Measurements from ENCODE around the gene IFITM1. TPM values are rescaled to one million over a fixed set of nuclear protein-coding genes. Genes with fewer than 3 reads are reported as not detected.
"Not testable (repeated sequence)": the region's sequence is repeated elsewhere in the genome, so short reads cannot be mapped to it uniquely, and the experiment has no call there.

The IFITM1 gene
- total and polyA plus RNA-seq, 10 donors = 314 to 670 (median 496) TPM

DNA sequence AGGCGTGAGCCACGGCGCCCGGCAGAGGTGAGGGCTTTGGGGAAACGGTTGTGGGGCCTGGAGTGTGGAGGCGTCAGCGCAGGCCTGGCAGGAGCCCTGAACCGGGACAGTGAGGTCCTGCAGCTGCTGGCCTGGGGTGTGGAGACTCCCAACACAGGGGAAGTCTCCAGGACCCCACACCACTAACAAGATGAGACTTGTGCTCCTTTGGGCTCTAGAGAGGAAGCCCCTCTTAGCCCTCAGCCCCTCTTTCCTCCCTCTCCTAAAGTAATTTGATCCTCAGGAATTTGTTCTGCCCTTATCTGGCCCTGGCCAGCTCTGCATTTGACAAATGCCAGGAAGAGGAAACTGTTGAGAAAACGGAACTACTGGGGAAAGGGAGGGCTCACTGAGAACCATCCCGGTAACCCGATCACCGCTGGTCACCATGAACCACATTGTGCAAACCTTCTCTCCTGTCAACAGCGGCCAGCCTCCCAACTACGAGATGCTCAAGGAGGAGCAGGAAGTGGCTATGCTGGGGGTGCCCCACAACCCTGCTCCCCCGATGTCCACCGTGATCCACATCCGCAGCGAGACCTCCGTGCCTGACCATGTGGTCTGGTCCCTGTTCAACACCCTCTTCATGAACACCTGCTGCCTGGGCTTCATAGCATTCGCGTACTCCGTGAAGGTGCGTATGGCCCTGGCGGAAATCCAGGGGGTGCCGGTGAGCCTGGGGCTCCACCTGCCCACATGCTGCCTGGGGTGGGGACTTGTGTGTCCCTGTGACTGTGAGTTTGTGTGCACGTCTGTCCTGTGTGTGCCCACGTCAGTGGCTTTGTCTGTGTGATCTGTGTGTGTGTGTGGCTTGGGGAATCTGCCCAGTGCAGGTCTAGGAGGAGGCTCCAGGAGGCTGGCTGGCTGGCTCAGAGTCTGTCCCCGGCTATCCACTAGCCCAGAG lies 5.8 kb upstream of the IFITM1 start, which contains the start of gene IFITM2:
TSS of gene IFITM2 (plus strand) at position 51 of the 943 bp plus-strand sequence. CDS start at position 428, 377 bp downstream.
- not testable (repeated sequence) for H3K27me3 ChIP-seq (replicated peaks in 1 of 7); H3K9me3 ChIP-seq; H3K36me3 ChIP-seq
- peak within 1 kb of the TSS; percentile 32 to 74 (median 65) for H3K4me3 ChIP-seq
- H3K4me1 ChIP-seq = peaks cover 31 to 80% (median 62%) of the 10 kb centered on the region in 6 donors
- WGBS, 5 donors = 2 to 7% (median 6%) methylated on average over 22 to 28 of the region's 28 CpGs
- peak within 1 kb of the TSS; percentile 81 to 97 (median 90) for H3K27ac ChIP-seq
- DNase-seq = peak; percentile 94
- intact Hi-C loops (cut with DNase I; ENCODE audit: low total_unique reads) = loop anchor here (5.0 kb wide), 1 partner anchor 49 kb away; no protein-coding TSS in a partner anchor
- TF ChIP-seq POLR2AphosphoS5 (IDR thresholded peaks at IDR 0.05) = peak; percentile 92 to 98 (median 93)
- TF ChIP-seq CTCF (IDR thresholded peaks at IDR 0.05 in 8 of 11, conservative IDR thresholded peaks at IDR 0.05 in 3 of 11) = peak in 2 of 11 experiments; percentile 10 to 41
- TF ChIP-seq POLR2A (IDR thresholded peaks at IDR 0.05) = peak in 2 of 3 donors; percentile 76 to 84

DNA sequence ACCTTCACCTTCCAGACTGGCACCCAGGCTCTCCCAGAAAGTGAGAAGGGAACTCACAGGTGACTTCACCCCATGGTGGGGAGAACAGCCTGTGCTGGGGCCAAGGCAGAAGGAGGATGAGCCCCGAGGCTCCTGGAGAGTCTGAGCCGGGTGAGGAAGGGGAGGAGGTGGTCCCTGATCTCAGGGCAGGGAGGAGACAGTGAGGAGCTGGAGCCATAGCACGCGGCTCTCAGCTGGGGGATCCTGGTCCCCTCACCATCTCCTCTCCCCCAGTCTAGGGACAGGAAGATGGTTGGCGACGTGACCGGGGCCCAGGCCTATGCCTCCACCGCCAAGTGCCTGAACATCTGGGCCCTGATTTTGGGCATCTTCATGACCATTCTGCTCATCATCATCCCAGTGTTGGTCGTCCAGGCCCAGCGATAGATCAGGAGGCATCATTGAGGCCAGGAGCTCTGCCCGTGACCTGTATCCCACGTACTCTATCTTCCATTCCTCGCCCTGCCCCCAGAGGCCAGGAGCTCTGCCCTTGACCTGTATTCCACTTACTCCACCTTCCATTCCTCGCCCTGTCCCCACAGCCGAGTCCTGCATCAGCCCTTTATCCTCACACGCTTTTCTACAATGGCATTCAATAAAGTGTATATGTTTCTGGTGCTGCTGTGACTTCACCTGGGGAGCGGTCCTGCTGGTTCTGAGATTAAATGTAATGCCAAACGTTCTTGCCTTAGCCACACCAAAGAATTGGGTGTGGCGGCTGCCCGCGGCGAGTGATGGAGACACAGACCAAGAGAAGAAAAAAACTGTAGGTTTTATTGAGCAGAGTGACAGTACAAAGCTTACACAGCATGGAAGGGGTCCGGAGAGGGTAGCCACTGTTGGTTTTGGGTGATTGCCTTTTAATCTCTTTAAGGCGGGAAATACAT lies 4.8 kb upstream of the IFITM1 start:
- H3K36me3 ChIP-seq; H3K9me3 ChIP-seq; H3K27me3 ChIP-seq (replicated peaks in 1 of 7): not testable (repeated sequence)
- DNase-seq = peak; percentile 78
- peak in 2 of 3 donors; percentile 49 to 57 for TF ChIP-seq POLR2AphosphoS5 (IDR thresholded peaks at IDR 0.05)
- 32 to 42% (median 36%) methylated on average over 21 to 24 of the region's 24 CpGs for WGBS, 5 donors
- H3K4me1 ChIP-seq = peaks cover 38 to 80% (median 67%) of the 10 kb centered on the region in 6 donors
- peak overlapping the region; percentile 81 to 97 (median 90) for H3K27ac ChIP-seq
- intact Hi-C loops (cut with DNase I; ENCODE audit: low total_unique reads) = loop anchor here (5.0 kb wide), 1 partner anchor 48 kb away; no protein-coding TSS in a partner anchor
- H3K4me3 ChIP-seq = peak overlapping the region; percentile 32 to 74 (median 65)

GRCh38 chr11:309979-310572 lies 3.8 kb upstream of the IFITM1 start:
- H3K27ac ChIP-seq = peak overlapping the region; percentile 81 to 97 (median 90)
- 8 to 16% (median 11%) methylated on average over 2 to 5 of the region's 18 CpGs for WGBS, 5 donors
- H3K36me3 ChIP-seq; H3K9me3 ChIP-seq; H3K27me3 ChIP-seq (replicated peaks in 1 of 7): not testable (repeated sequence)
- peak overlapping the region; percentile 32 to 74 (median 65) for H3K4me3 ChIP-seq
- TF ChIP-seq POLR2AphosphoS5 (IDR thresholded peaks at IDR 0.05) = peak; percentile 74 to 82 (median 78)
- peak in 1 of 11 experiments; percentile 6 for TF ChIP-seq CTCF (IDR thresholded peaks at IDR 0.05 in 8 of 11, conservative IDR thresholded peaks at IDR 0.05 in 3 of 11)
- peaks cover 38 to 82% (median 63%) of the 10 kb centered on the region in 6 donors for H3K4me1 ChIP-seq
- intact Hi-C loops (cut with DNase I; ENCODE audit: low total_unique reads) = loop anchor here (5.0 kb wide), 1 partner anchor 47 kb away; no protein-coding TSS in a partner anchor
- peak; percentile 80 for DNase-seq
